ENCODE measurements around the gene ANKRD13D. TPM values are rescaled to one million over a fixed set of nuclear protein-coding genes. Genes with fewer than 3 reads are reported as not detected.

The ANKRD13D gene
- total and polyA plus RNA-seq, 2 experiments from 2014 or later: 20.3 to 30.8 TPM

GRCh38 chr11:67268081-67268961, 20.8 kb upstream of the ANKRD13D start:
- DNase-seq (ENCODE audit: low spot score) (no peak), ATAC-seq (no peak)
- Histone ChIP-seq H4K20me1 (replicated peaks; ENCODE audit: insufficient read depth) (peaks cover 17% of the 10 kb centered on the region; the same call in 1 of the 2 replicates), H3K36me3 (ENCODE audit: insufficient read depth) (peaks cover 3% of the 10 kb centered on the region; the same call in 1 of the 2 replicates), H2AFZ (no peak overlapping the region), H3K4me1 (ENCODE audit: insufficient read depth) (peaks cover 21% of the 10 kb centered on the region), H3K27me3 (ENCODE audit: insufficient read depth) (no peaks in the 10 kb centered on the region), H3K79me2 (replicated peaks; ENCODE audit: insufficient read depth) (peaks cover 63% of the 10 kb centered on the region), H3F3A (replicated peaks; ENCODE audit: low read depth) (peaks cover 18% of the 10 kb centered on the region), H3K27ac (ENCODE audit: low read depth) (no peak overlapping the region), H3K4me2 (peak overlapping the region; percentile 97; the same call in 1 of the 2 replicates), H3K9me2 (ENCODE audit: insufficient read depth) (no peaks in the 10 kb centered on the region), H3K4me3 (peak overlapping the region; percentile 92; the same call in 1 of the 2 replicates)
- no peaks in the 10 kb centered on the region for H3K9me3 Mint-ChIP-seq
- H3K27me3 Mint-ChIP-seq (ENCODE audit: insufficient read depth, low read depth, poor library complexity): peaks cover 14% of the 10 kb centered on the region
- peaks cover 52% of the 10 kb centered on the region for H3K4me1 Mint-ChIP-seq
- no peak overlapping the region for H3K27ac Mint-ChIP-seq
- TF ChIP-seq CREB1 (CRISPR knock-in tag; IDR thresholded peaks at IDR 0.05; ENCODE audit: low read depth) (no peak), ZNF462 (CRISPR knock-in tag; IDR thresholded peaks at IDR 0.05) (no peak), POLR2AphosphoS5 (IDR thresholded peaks at IDR 0.05; ENCODE audit: low read depth) (no peak), ETS1 (IDR thresholded peaks at IDR 0.05) (no peak), NANOG (IDR thresholded peaks at IDR 0.05; ENCODE audit: borderline replicate concordance) (no peak), JUNB (IDR thresholded peaks at IDR 0.05; ENCODE audit: unreplicated experiment) (no peak), STAT1 (IDR thresholded peaks at IDR 0.05; ENCODE audit: unreplicated experiment) (no peak), EZH2 (IDR thresholded peaks at IDR 0.05; ENCODE audit: low read depth, unreplicated experiment) (no peak), REST (IDR thresholded peaks at IDR 0.05; ENCODE audit: unreplicated experiment) (no peak), ZNF331 (CRISPR knock-in tag; IDR thresholded peaks at IDR 0.05; ENCODE audit: low read depth) (no peak), CTCF (conservative IDR thresholded peaks at IDR 0.05; ENCODE audit: low read depth in 2 of 2) (no peak), ZNF114 (CRISPR knock-in tag; IDR thresholded peaks at IDR 0.05) (no peak), EZH2phosphoT487 (IDR thresholded peaks at IDR 0.05; ENCODE audit: unreplicated experiment) (no peak)
- peaks cover 15% of the 10 kb centered on the region; the same call in 2 of the 3 replicates for H3K36me3 Mint-ChIP-seq (ENCODE audit: low read depth)
- H3K4me3 Mint-ChIP-seq: peak overlapping the region; percentile 95
